ENCODE data around the gene M1AP.

M1AP gene

DNA sequence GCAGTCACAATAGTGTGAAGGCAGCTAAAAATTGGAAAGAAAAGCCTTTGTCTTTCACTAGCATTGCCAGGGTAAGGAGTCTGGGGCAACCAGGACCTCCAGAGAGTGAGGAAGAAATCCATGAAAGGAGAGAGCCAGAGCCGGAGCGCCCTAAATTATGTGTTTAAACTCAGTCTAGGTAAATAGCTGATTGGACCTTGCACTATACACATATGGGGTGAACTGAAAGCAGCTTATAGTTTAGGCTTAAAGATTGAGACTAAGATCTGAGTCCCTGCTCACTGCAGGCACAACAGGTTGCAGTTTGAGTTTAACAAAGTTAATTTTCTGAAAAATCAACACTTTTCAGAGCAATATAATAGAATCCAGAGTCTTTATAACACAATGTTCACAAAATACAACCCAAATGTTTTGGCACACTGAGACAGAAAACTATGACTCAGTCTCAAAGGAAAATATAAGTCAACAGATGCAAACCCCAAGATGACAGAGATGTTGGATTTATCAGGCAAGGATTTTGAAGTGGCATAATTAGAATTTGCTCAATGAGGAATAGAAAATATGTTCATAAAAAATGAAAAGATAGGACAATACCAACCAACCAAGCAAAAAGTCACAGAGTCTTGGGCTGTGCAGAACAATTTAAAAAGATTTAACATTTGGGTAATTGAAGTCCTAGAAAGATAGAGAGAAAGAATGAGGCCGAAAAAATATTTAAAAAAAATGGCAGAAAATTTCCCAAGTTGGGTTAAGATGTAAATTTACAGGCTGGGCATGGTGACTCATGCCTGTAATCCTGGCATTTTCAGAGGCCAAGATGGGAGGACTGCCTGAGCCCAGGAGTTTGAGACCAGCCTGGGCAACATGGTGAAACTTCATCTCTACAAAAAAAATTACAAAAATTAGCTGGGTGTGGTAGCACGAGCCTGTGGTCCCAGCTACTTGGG lies 54.0 kb downstream of the M1AP start:
- no peak for DNase-seq

DNA sequence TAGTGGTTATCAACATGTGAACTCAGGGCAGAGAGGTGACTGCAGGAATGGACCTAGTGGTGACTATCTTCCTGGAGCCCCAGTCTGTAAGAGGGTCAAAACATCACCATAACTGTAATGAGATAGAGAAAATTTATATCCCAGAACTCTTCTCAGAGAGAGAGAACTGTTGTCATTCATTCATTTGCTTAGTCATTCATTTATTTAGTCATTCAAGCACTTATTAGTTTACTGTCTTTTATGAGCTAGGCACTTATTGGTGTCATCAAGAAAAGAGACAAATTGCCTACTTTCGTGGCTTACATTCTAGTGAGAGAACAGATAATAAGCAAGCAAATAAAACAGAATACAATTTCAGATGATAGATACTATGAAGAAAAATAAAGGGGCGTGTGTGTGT lies 59.5 kb downstream of the M1AP start:
- no peak for DNase-seq

DNA sequence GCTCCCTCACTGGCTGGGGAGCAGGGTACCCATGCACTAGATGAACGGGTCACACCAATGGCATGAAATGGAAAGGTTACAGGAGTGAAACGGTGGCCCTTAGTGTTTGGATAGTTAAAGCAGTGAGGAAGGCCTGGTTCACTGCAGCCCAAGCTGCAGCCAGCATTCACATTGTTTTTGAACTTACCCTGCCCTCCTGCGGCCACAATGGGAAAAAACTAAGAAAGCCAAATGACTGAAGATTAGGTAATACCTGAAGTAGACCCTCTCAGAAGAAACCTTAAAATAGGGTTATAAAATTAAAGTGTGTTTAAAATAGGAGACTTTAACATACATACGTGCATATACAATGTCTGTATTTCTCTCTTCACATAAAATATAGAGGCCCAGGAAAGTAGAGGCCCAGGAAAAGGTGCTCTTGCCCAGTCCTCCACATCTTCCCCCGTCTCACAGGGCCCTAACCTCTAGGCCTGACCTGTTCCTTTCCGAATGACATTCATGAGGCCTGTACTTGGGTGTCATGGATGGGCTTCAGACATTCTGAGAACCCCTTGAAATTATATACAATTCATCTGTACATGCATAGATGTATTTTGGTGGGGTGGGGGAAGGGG lies 60.4 kb downstream of the M1AP start:
- peak; percentile 77 for DNase-seq

DNA sequence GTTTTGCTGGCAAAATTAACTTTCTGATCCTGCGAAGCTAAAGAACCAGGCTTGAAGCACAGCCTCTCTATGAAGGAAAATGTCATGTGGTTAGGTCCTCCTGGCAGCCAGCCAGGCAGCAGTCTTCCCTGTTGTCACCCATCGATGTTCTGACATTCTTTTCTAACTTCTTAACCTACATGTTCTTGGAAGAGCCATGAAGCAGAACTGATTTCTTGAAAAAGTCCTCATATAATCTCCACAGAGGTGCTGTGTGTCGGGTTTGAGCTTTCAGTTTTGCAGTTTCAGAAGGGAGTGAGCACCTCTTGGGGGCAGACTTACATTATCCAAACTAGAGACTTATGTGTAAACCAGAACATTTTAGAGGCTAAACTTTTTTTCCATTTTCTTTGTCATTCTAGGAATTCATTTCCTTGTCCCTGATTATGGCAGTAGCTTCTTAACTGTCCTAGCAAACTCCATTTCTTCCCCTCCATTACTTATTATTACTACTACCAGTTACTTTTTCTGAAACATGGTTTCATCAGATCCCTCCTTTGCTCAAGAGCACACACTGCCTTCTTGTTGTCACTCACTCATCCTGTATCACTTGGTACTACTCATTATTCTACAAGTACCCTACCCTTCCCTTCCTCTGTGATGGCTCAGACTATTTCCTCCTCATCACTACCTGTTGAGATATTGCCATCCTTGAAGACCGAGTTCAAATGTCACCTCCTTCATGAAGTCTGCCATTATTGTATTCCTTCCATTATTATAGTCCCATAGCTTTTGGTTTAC lies 62.5 kb downstream of the M1AP start:
- no peak for DNase-seq

DNA sequence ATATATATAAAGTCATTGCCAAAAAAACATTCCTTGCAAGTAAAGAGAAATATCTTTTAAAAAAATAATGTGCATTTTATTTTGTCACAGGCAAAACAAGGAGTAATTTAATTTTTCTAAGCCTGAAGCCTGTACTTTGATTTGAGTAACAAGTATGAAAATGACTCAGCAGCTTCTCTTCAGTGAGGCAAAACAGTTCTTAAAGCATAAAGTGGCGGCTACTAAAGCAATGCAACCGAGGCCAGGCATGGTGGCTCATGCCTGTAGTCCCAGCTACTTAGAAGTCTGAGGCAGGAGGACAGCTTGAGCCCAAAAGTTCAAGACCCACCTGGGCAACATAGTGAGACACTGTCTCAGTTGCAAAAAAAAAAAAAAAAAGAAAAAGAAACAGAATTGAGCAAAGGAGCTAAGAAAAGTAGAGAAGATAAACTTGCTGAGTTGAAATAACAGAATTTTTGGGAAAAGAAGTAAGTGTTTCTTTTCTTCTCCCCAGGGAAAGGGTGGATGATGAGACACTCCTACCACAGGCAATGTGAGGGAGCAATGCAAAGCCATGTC lies 64.0 kb downstream of the M1AP start:
- DNase-seq, result no peak

DNA sequence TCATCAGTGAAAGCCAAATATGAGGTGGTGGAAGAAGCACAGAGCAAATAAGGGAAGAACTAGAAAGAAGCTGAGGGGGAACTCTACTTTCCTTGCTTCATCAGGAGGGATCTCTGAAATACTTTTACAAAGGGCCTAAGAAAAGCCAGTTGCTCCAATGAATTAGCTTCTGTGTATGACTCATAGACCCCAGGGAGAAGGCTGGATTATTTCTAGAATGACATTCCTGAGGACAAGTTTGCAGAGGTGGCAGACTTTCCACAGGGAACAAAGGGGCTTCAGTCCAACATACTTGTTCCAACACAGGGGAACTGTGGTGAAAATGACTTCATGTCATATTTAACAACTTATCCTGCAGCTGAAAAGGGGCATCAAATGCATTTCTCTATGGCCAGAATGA lies 64.6 kb downstream of the M1AP start:
- no peak for DNase-seq

DNA sequence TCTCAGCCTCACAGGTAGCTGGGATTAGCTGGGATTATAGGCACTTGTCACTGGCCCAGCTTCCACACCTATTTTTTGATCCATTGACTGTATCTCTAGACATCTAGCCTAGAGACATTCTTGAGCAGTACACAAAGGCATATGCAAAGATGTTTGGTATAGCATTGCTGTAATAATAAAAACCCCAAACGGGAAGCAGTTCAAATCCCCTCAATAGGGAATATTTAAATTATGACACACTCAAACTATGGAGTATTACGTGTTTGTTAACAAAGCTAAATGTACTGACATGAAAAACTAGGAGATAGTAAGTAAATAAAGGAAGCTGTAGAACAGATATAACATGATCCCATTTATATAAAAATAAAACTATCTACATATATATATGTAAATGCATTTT lies 65.9 kb downstream of the M1AP start:
- no peak for DNase-seq

DNA sequence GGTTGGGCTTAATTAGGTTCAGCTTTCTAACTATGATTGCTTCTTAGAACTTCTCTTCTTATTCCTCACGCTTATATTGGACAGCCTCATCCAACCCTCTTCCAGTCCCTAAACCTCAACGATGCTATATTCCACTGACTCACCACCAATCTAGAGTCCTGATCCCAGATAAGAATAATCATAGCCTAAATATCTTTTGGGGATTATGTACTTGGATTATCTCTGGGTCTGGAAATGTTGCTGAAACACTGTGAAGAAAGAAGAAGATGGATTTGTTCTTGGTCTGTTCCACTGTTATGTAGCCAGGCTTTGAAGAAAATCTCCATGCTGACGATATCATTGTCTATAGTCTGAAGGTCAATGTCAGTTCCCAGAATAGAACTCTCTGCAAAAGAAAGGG lies 66.7 kb downstream of the M1AP start:
- DNase-seq, result no peak

DNA sequence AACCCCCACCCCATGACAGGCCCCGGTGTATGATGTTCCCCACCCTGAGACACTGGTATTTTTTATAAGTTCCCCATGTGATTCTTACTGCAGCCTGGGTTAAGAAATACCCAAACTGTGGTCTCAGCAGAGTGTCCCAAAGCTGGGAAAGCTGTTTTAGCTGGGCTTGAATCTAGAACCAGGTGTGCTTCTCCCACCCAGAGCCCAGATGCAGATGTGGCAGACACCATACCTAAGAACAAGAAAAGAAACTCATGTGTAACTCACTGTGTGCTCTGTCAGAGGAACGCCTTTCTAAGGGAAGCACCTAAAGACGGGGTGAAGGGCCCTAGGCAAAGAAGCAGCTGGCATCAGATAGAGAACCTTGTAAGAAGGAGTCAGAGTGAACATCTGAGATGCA lies 69.7 kb downstream of the M1AP start:
- no peak for DNase-seq

DNA sequence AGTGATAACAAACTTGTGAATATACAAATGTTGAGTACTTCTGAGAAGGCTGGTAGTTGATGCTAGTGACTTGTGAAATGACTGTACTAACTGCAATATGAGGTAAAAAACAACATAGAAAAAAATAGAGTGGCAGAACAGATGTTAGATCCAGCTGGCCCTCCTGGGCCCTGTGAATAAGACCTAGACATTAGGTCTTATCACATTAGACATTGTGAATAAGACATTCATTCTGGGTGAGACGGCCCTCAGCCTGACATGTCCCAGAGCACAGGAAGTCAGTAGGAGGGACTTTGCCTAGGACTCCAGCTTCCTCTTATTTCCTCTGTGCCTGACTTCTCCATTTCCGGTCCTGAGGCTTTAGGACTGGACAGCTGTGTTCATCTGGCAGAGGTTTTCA lies 70.7 kb downstream of the M1AP start:
- no peak for DNase-seq

DNA sequence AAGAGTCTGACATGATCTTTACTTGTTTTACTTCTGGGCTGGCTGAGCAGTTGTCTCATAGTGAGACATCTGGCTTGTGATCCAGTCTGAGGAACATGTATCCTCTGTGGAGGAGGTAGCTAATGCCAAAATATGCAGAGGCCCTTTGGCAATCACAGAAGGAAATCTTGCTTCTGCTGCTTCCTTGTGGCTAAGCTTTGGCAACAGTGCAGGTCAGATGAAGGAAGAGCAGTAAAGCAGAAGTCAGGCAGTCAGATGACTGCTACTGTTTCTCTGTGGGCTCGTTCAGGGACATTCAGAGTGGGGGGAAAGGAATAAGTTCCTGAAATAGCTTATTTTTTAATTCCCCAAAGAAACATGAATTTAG lies 71.3 kb downstream of the M1AP start:
- DNase-seq, result no peak

DNA sequence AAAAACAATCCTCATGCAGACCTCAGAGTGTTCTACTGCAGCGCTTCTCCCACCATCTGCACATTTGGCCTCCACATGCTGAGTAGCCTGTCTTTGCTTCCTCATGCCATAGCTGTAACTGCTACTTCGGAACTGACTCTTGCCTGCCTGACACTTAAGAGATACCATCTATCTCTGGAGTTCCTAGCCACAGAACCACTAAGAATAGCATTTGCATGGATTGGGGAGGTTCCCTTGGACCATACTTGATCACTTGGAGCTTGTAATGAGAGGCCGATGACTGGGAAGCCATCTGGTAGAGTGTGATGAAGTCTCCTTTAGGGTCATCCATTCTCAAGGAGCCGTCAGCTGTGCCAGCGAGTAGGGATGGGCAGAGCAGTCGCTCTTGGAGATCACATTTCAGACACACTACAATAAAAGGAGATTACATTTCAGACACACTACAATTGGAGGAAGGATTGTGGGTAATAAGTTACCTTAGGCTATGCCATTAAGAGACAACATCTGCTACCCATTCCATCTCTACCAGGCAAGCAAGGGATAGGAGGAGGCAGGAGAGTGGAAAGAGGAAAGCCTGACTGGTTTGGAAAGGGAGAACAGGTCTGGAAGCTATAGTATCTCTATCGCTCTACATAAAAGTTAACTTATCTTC lies 71.8 kb downstream of the M1AP start:
- DNase-seq, result no peak

DNA sequence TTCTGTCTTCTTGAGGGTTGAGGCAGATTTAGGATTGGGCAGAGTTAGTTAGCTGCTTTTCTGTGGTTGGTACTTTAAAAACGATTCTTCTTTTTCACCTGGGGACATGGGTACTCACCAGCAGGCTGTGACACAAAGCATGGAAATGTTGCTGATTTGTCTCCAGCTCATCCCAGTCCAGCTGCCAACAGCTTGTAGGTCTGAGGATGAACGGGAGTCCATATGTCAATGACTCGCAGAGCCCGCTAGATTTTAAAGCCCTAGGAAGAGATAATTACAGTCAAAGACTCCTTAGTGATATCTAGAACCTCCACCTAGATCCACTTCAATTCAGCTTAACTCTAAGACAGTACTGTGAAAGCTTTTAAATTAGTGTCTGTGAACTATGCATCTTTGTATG lies 72.8 kb downstream of the M1AP start:
- no peak for DNase-seq

DNA sequence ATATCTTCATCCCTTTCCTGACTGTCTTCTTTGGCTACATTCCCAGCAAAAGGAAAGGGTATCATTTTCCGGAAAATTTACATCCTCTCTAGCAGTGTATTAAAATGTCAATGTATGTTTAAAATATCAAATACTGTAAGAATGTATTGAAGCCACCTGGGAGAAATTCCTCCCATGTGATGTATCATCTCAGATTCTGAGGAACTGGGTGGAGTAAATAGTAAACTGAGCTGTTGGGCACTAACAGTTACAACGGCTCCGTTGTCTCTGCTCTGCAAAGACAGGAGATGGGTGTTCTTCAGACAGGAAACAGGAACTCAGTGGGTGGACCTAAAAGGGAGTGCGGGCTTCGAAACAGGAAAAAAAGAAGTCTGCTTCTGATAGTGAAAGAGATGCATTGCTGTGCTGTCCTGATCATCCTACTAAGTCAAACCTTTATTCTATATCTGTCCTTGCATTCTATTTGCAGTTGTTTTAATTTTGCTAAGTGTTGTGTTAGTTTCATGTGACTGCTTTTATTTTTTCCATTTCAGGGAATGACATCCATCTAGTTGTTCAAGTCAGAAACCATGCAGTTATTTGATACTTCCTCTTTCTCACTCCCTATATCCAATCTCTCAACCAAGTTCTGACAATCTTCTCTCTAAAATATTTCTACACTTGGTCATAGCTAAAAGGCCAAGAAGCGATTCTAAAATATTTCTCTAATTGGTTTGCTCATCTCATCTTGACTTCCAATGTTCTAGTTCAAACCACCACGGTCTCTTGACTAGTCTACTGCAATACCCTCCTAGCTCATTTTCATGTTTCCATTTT lies 74.2 kb downstream of the M1AP start:
- peak; percentile 42 for DNase-seq

DNA sequence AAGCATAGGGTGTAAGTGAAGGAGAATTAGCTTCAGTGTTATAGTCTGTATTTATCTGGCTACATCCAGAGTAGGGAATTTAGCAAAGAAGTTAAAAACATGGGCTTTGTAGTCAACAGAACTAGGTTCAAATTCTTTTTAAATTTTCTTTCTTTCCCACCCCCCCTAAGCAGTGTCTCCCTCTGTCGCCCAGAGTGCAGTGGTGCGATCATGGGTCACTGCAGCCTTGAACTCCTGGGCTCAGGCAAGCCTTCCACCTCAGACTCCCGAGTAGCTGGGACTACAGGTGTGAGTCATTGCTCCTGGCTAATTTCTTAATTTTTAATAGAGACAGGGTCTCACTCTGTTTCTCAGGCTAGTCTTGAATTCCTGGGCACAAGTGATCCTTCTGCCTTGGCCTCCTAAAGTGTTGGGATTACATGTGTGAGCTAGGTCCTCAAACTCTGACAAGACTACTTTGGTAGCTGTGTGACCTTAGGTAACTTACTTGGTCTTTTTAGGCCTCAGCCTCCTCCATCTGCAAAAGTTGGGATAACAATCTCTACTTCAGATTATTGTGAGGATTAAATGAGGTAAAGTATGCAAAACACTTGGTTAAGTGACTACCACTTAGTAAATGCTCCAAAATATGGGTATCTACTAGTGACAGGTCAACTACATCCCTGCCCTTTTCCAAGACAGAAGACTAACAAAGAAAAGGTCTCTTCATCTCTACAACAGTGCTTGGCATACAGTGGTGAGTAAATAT lies 75.8 kb downstream of the M1AP start:
- no peak for DNase-seq

DNA sequence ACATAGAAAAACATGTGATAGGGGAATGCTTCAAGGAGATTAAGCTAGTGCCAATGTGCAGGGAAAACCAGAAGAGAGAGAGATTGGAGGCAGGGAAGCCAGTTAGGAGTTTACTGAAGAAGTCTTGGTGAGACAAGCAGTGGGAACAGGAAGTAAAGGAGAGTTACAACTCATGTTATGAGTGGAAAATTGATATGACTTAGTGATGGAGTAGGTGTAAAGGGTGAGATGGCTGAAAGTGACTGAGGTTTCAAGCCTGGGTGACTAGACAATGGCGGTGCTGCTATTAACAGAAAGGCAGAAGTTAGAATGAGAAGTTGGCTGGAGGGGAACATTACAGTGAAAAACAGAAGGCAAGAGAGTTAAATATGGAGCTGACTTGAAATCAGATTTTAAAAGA lies 77.1 kb downstream of the M1AP start:
- no peak for DNase-seq

DNA sequence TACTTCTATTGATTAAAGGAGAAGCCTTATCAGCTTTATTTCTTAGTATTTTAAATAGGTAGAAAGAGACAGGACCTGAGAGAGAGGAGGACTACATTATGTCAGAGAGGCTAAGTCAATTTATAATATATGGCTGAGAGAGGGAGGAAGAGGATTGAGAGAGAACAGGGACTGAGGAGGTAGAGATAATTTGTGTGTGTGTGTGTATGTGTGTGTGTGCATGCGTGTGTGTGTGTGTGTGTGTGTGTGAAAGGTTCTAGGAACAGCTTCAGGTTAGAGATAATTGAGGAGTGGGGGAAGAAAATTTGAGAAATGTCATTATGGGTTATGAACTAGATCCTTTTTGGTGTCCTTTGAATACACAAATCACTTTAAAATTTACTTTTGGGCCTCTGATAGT lies 78.4 kb downstream of the M1AP start:
- no peak for DNase-seq

DNA sequence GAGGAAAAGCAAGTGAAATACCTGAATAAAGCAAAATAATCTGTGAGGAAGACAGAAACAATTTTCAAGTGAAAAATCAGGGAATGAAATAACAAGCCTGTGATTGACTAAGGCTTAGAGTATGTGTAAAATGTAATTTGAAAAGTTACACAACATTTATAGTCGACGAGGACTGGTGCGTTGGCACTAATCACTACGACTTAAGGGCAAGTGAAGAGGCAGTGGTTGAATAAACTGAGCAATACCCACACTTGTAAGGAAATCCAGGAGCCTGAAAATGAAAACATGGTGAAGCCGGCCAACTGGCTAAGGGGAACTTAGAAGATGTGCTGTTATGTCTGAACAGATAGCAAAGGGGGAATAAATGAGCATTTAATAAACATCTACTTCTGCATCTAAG lies 80.2 kb downstream of the M1AP start:
- DNase-seq, result no peak

DNA sequence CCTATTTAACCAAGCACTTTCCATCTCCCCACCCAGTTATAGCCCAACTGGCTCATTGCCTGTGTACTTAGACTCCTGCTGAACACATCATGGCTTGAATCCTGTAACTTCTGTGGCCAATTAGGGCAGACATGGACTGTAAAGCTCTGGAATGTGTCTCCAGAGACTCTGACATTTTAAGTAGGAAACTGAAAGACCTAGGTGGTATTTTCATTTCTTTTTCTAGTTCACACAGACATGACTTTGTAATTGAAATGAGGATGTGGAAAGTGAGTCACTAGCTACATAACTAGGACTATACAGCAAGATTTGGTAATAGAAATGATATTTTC lies 81.4 kb downstream of the M1AP start:
- no peak for DNase-seq

DNA sequence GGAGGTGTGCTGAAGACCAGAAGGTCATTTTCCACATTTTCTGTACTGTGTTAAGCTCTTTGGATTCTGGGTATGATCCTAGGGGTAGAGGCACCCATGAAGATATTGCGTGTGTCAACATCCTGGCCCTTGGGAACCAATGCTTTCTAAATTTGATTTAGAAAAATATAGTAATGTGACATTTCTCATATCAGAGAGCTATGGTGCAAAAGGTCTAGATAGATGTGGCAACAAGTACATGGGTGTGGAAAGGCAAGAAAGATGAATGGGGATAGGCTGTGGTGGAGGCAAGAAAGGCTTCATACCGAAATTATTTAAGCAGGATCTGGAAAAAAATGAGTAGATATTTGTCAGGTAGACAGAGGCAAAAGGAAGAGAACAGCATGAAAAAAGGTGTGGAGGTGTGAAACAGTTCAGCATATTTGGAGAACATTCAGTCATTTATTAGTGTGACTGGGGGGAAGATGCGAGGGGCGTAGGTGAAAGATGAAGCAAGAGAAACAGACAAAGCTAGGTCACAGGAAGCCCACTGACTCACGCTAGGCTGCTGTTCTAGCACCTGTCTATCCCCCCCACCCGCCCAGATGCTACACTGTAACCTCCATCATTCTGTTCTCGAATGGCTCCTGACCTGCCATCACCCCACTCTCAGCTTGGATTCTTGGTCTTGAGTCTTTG lies 81.9 kb downstream of the M1AP start:
- no peak for DNase-seq

DNA sequence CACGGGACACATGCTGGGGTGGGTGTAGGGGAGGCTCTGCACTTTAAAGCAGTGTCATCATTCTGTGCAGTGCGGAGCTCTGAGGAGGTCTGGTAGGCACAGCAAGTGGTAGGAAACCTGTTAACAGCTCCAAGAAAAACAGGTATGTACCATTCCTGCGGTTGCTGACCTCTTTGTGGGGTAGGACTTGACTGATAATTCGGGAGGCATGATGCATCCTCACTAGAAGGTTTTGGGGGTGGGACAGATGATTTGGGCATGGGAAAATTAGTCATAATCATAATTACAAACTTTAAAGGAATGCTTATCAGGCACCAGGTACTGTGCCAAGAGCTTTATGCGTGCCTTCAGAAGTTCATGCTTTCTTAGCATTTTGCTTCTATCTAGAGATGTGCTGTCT lies 83.9 kb downstream of the M1AP start:
- DNase-seq, result no peak
